Right hindlimb (tissue), 1 donor: ENCODE results near the gene ERC1.
A peak's percentile ranks its signal among the peaks of the same experiment; 100 is the strongest.
"Not testable (repeated sequence)": the region's sequence is repeated elsewhere in the genome, so short reads cannot be mapped to it uniquely, and the experiment has no call there.

Experiments
- DNase-seq: peaks from one replicate; pipeline ENCODE4 v3.0.0-alpha.2; 2018

ERC1 gene

DNA sequence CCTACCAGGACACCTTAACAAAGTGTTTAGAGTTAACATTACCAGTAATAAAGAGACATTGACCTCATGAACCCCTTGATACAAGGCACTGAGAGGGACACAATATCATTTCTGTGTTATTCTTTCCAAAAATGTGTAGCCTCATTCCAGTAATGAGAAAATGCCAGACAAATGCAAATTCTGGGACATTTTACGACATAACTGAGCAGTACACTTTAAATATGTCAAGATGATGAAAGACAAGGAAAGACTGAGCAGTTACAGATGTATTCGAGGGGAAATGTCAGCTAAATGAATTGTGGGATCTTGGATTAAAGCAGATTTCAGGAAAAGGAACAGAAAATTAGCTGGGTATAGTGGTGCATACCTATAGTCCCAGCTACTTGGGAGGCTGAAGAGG lies 255.6 kb downstream of the ERC1 start:
- no peak for DNase-seq

DNA sequence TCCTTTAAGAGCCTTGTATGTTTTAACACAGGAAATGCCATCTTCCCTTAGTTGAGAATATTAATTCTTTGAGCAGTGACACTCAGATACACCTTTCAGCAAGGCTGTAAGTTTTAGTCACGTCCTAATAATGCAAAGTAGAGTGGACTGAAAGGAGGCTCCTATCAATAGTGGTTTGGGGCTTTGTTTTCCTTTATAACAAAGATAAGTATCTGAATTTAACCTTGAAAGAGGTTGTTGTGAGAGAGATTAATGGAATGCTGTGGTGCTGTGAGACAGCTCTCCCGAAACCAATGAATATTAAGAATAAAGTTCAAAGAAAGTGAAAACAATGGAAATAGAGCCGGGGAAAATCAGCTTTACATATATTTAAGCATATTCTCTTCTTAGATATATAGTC lies 259.6 kb downstream of the ERC1 start:
- no peak for DNase-seq

DNA sequence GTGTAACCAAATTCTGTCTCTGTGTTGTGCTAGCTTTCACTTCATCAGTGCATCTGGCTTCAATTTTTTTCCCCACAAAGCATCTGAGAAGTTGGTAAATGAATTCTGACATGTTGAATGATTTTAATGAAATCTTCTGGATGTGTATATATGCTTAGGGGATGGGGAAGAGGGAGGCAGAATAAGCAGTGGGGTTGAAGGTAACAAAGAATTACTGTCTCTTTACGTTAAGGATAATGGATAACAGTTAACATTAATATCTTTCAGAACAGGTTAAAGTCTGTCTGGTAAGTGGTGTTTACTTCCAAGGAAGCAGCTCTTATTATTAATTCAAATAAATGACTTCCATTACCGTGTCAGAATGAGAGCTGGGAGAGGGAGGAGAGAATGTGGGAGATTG lies 261.7 kb downstream of the ERC1 start:
- no peak for DNase-seq

- DNase-seq = not testable (repeated sequence)
Measured at GRCh38 chr12:1255125-1255524, 264.1 kb downstream of the ERC1 start.

GRCh38 chr12:1255854-1256253 lies 264.8 kb downstream of the ERC1 start:
- DNase-seq = not testable (repeated sequence)

DNA sequence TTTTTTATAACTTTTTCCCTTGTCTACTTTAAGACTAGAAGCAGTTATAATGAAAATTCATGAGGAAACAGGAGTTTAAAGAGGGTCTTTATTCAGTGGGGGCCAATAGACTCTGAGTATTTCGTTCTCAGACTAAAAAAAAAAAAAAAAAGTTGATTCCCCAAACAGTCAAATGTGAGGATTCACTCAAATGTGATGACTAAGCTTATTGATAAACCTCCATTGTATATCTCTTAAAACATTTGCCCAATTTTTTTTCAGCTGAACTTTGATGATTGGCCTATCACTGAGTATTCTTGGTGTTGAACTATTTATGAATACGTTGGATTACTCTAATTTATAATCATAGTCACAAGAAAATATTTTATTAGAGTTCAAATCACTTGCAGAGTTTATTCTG lies 265.3 kb downstream of the ERC1 start:
- DNase-seq = no peak

GRCh38 chr12:1256991-1257390 lies 266.0 kb downstream of the ERC1 start:
- DNase-seq = no peak

GRCh38 chr12:1262011-1262410 lies 271.0 kb downstream of the ERC1 start:
- DNase-seq = no peak

- DNase-seq = no peak
Measured at GRCh38 chr12:1267243-1267642, 276.2 kb downstream of the ERC1 start.

- DNase-seq = no peak
Measured at GRCh38 chr12:1272142-1272541, 281.1 kb downstream of the ERC1 start.

GRCh38 chr12:1273051-1273450 lies 282.0 kb downstream of the ERC1 start:
- DNase-seq = no peak

DNA sequence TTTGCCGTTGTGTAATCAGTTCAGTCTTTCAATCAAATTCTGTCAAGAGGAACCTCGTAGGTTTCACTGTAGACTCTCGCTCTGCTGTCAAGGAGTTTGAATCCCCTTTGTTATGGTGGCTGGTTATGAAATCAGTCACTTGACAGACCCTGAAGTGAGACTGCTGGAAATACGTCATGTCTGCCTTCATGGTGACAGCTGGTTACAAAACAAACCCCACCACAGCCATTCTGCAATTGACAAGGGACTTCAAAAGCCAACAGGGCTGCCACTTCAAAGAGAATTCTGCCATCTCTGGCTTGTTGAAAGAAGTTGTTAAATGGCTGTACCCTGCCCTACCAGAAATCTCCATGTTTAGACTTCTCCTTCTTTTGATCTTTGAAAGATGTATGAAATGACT lies 286.9 kb downstream of the ERC1 start:
- DNase-seq = no peak

GRCh38 chr12:1279050-1279449 lies 288.0 kb downstream of the ERC1 start:
- DNase-seq = no peak

GRCh38 chr12:1280059-1280458 lies 289.0 kb downstream of the ERC1 start:
- DNase-seq = no peak

DNA sequence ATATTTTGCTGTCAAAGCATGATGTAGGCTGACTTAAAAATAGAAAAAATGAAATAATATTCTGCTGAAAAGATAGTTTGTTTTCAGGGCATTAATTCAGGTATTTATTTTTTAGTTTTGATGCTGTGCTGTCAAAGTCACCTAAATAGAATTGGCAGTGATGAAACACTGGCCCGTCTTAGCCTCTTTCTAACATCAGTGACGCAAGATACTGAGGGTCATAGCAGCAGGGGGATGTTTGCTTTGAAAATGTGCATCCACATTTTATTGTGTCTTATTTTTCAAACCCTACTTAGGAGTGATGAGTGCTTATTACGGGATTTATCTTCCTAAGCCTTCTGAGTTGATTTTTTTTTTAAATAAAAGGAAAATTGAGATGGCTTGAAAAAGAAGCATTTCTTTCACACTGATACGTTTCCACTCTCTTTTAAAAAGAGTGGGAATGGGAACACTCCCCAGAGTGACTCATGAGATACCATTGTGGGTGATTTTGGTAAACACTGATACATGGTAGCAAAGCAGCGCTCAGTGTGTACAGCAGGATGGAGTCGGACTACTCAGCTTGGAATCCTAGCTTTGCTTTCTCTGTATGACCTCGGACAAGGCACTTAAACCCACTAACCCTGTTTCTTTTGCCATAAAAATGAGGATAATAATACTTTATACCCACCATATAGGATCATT lies 290.8 kb downstream of the ERC1 start:
- no peak for DNase-seq

DNA sequence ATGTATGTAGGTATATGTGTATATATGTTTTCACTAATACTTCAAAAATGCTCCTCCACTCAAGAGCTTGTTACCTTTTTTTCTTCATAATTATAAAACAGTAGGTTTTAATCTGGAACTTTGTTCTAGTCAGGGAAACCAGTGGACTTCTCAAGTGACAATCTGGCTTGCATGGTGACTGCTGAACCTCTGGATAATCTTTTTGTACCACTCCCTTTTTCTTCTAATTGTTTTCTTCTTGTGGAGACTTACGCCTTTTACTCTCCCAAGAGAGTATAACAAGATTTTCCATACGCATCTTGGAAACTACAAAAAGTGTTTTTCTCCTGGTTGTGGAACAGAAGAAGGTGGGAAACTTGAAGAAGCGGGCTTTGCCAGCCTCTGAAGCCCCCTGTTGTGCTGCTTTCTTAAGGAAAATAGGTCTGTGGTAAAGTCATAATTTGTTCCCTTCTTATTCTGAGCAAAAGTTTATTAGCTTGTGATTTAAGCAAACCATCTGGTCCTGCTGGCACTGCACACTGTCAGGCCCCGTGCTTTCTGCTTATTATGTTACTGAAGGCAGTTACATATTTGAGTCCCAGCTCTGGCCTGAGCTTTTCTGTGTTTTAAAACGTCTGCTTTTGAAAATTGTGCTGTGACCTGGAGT lies 291.8 kb downstream of the ERC1 start:
- DNase-seq = peak; percentile 84

- no peak for DNase-seq
Measured at GRCh38 chr12:1283316-1283715, 292.3 kb downstream of the ERC1 start.

DNA sequence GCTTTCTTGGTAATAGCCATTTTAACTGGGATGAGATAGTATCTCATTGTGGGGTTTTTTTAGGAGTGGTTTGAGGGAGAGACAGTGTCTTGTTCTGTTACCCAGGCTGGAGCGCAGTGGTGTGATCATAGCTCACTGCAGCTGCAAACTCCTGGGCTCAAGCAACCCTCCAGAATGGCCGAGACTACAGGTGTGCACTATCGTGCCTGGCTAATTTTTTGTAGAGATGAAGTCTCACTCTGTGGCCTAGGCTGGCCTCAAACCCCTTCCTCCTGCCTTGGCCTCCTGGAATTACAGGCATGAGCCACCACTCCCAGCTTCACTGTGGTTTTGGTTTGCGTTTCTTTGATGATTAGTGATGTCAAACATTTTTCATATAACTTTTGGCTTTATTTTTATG lies 293.6 kb downstream of the ERC1 start:
- no peak for DNase-seq

DNA sequence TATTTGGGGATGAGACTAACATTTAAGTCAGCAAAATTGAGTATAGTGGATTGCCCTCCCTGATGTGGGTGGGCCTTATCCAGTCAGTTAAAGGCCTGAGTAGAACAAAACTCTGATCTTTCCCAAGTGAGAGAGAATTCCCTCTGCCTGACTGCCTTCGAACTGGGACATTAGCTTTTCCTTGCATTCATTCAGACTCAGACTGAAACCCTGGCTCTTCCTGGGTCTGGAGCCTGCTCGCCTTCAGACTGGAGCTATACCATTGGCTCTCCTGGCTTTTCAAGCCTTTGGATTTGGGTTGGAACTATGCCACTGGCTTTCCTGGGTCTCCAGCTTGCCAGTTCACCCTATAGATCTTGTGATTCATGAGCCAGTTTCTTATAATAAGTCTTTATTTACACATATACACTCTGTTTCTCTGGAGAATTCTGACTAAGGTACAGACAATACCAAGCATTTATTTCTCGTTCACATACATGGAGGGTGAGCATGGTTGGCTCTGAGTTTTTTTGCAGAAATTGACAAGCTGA lies 296.5 kb downstream of the ERC1 start:
- DNase-seq = no peak

DNA sequence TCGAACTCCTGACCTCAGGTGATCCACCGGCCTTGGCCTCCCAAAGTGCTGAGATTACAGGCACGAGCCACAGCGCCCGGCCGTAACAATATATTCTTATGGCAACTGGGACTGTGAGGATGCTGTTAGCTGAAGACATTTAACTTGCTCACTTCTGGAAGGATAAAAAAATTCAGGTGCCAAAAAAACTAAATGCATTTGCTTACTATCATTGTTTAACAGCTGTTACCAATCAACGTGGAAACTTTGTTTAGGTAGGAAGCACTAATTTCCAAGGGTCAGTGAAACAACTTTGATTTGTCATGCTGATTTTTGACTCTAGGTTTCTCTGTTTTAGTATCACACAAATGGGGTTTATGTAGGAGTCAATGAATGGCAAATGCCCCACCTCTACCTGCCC lies 297.3 kb downstream of the ERC1 start:
- DNase-seq = no peak

- no peak for DNase-seq
Measured at GRCh38 chr12:1289371-1290155, 298.5 kb downstream of the ERC1 start.

DNA sequence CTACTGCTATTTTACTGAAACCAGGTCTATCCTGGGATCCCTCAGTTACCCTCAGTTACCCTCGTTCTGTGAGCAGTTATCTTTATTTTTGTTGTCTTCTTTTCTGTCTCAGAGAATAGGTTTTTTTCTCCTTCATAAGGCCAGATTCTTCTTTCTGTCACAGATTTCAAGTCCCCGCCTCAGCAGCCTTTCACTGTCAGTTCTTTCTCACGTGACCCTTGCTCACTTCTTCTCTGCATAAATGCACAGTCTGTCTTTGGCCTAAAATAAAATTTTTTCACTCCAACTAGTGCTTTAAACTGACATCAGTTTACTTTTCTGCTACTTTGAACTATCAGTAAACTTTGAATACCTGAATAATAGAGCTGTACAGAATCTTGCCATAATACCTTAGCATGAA lies 299.7 kb downstream of the ERC1 start:
- no peak for DNase-seq

GRCh38 chr12:1291601-1292332 lies 300.7 kb downstream of the ERC1 start:
- DNase-seq = peak; percentile 93
